Activated T-cell treated with anti-CD3 and anti-CD28 coated beads, Interleukin-2, amount 50 U/mL, for 24 hours (primary cell): Measurements from ENCODE around the gene GOLT1B.

Source experiments
- DNase-seq: peaks from one replicate; pipeline ENCODE4 v3.0.0-alpha.2; 2020
- H3K27ac Mint-ChIP-seq: 2 replicates; pipeline ENCODE4 v1.8.0; 2020; ENCODE audit warnings: mild to moderate bottlenecking, mixed read lengths
- H3K27me3 Mint-ChIP-seq: 2 replicates; pipeline ENCODE4 v1.8.0; 2020; ENCODE audit warnings: mixed read lengths
- H3K36me3 Mint-ChIP-seq: 2 replicates; pipeline ENCODE4 v1.8.0; 2020; ENCODE audit warnings: low read depth, mixed read lengths
- H3K4me1 Mint-ChIP-seq: 2 replicates; pipeline ENCODE4 v1.8.0; 2020; ENCODE audit warnings: low read depth, mixed read lengths
- H3K4me3 Mint-ChIP-seq: 2 replicates; pipeline ENCODE4 v1.8.0; 2020; ENCODE audit warnings: mild to moderate bottlenecking, moderate library complexity, mixed read lengths
- H3K9me3 Mint-ChIP-seq: 2 replicates; pipeline ENCODE4 v1.8.0; 2020; ENCODE audit warnings: mixed read lengths

GOLT1B gene

GRCh38 chr12:21539797-21540196, 38.2 kb downstream of the GOLT1B start:
- Mint-ChIP-seq H3K4me3 (no peak overlapping the region), H3K27me3 (peaks cover 4% of the 10 kb centered on the region), H3K9me3 (no peaks in the 10 kb centered on the region), H3K4me1 (peaks cover 14% of the 10 kb centered on the region), H3K36me3 (no peaks in the 10 kb centered on the region), H3K27ac (no peak overlapping the region)
- DNase-seq: no peak

GRCh38 chr12:21541773-21542172, 40.2 kb downstream of the GOLT1B start:
- H3K4me3 Mint-ChIP-seq: no peak overlapping the region
- peaks cover 17% of the 10 kb centered on the region for H3K4me1 Mint-ChIP-seq
- no peaks in the 10 kb centered on the region for H3K9me3 Mint-ChIP-seq
- no peak overlapping the region for H3K27ac Mint-ChIP-seq
- peaks cover 2% of the 10 kb centered on the region for H3K27me3 Mint-ChIP-seq
- no peak for DNase-seq
- no peaks in the 10 kb centered on the region for H3K36me3 Mint-ChIP-seq

GRCh38 chr12:21542403-21542802, 40.8 kb downstream of the GOLT1B start:
- Mint-ChIP-seq H3K4me3 (no peak overlapping the region), H3K27ac (no peak overlapping the region), H3K9me3 (no peaks in the 10 kb centered on the region), H3K27me3 (peaks cover 2% of the 10 kb centered on the region), H3K4me1 (peaks cover 23% of the 10 kb centered on the region), H3K36me3 (no peaks in the 10 kb centered on the region)
- no peak for DNase-seq

GRCh38 chr12:21543151-21543550, 41.6 kb downstream of the GOLT1B start:
- Mint-ChIP-seq H3K27me3 (peaks cover 2% of the 10 kb centered on the region), H3K9me3 (no peaks in the 10 kb centered on the region), H3K27ac (no peak overlapping the region), H3K4me3 (no peak overlapping the region), H3K4me1 (peaks cover 30% of the 10 kb centered on the region), H3K36me3 (no peaks in the 10 kb centered on the region)
- no peak for DNase-seq

GRCh38 chr12:21545557-21545956, 44.0 kb downstream of the GOLT1B start:
- H3K4me1 Mint-ChIP-seq: peaks cover 19% of the 10 kb centered on the region
- no peaks in the 10 kb centered on the region for H3K36me3 Mint-ChIP-seq
- no peaks in the 10 kb centered on the region for H3K9me3 Mint-ChIP-seq
- H3K27ac Mint-ChIP-seq: no peak overlapping the region
- peaks cover 2% of the 10 kb centered on the region for H3K27me3 Mint-ChIP-seq
- H3K4me3 Mint-ChIP-seq: no peak overlapping the region
- DNase-seq: no peak

- H3K27ac Mint-ChIP-seq: no peak overlapping the region
- H3K4me1 Mint-ChIP-seq: peaks cover 19% of the 10 kb centered on the region
- DNase-seq: no peak
- H3K27me3 Mint-ChIP-seq: peaks cover 2% of the 10 kb centered on the region
- H3K9me3 Mint-ChIP-seq: no peaks in the 10 kb centered on the region
- no peaks in the 10 kb centered on the region for H3K36me3 Mint-ChIP-seq
- H3K4me3 Mint-ChIP-seq: no peak overlapping the region
Observed at GRCh38 chr12:21546716-21547115, 45.1 kb downstream of the GOLT1B start.

- peaks cover 2% of the 10 kb centered on the region for H3K27me3 Mint-ChIP-seq
- H3K4me1 Mint-ChIP-seq: peaks cover 19% of the 10 kb centered on the region
- no peak for DNase-seq
- H3K36me3 Mint-ChIP-seq: no peaks in the 10 kb centered on the region
- H3K27ac Mint-ChIP-seq: peak overlapping the region; percentile 37
- no peaks in the 10 kb centered on the region for H3K9me3 Mint-ChIP-seq
- no peak overlapping the region for H3K4me3 Mint-ChIP-seq
Observed at GRCh38 chr12:21547437-21547836, 45.8 kb downstream of the GOLT1B start.

- Mint-ChIP-seq H3K36me3 (no peaks in the 10 kb centered on the region), H3K9me3 (no peaks in the 10 kb centered on the region), H3K4me3 (no peak overlapping the region), H3K4me1 (peaks cover 14% of the 10 kb centered on the region), H3K27ac (no peak overlapping the region), H3K27me3 (no peaks in the 10 kb centered on the region)
- DNase-seq: no peak
Observed at GRCh38 chr12:21551841-21552465, 50.4 kb downstream of the GOLT1B start.

GRCh38 chr12:21552635-21553328, 51.2 kb downstream of the GOLT1B start:
- no peak overlapping the region for H3K27ac Mint-ChIP-seq
- H3K27me3 Mint-ChIP-seq: no peaks in the 10 kb centered on the region

GRCh38 chr12:21553329-21553675, 51.7 kb downstream of the GOLT1B start:
- Mint-ChIP-seq H3K27me3 (no peaks in the 10 kb centered on the region), H3K9me3 (no peaks in the 10 kb centered on the region), H3K27ac (no peak overlapping the region), H3K4me3 (no peak overlapping the region), H3K36me3 (no peaks in the 10 kb centered on the region), H3K4me1 (peaks cover 4% of the 10 kb centered on the region)
- DNase-seq: no peak

More at GRCh38 chr12:21552635-21553328, 51.2 kb downstream of the GOLT1B start:
- no peak for DNase-seq
- Mint-ChIP-seq H3K36me3 (no peaks in the 10 kb centered on the region), H3K4me1 (peaks cover 7% of the 10 kb centered on the region), H3K4me3 (no peak overlapping the region), H3K9me3 (no peaks in the 10 kb centered on the region)

GRCh38 chr12:21558100-21558679, 56.6 kb downstream of the GOLT1B start:
- no peak overlapping the region for H3K4me3 Mint-ChIP-seq
- no peak overlapping the region for H3K27ac Mint-ChIP-seq
- H3K27me3 Mint-ChIP-seq: no peaks in the 10 kb centered on the region
- no peaks in the 10 kb centered on the region for H3K36me3 Mint-ChIP-seq
- no peaks in the 10 kb centered on the region for H3K9me3 Mint-ChIP-seq
- DNase-seq: no peak
- H3K4me1 Mint-ChIP-seq: peaks cover 19% of the 10 kb centered on the region

- H3K27me3 Mint-ChIP-seq: no peaks in the 10 kb centered on the region
- H3K9me3 Mint-ChIP-seq: no peaks in the 10 kb centered on the region
- peak overlapping the region; percentile 84 for H3K27ac Mint-ChIP-seq
- DNase-seq: no peak
- no peak overlapping the region for H3K4me3 Mint-ChIP-seq
- no peaks in the 10 kb centered on the region for H3K36me3 Mint-ChIP-seq
- peaks cover 19% of the 10 kb centered on the region for H3K4me1 Mint-ChIP-seq
Observed at GRCh38 chr12:21559855-21560569, 58.4 kb downstream of the GOLT1B start.

GRCh38 chr12:21561158-21561557, 59.6 kb downstream of the GOLT1B start:
- H3K36me3 Mint-ChIP-seq: no peaks in the 10 kb centered on the region
- peak overlapping the region; percentile 38 for H3K27ac Mint-ChIP-seq
- H3K4me1 Mint-ChIP-seq: peaks cover 19% of the 10 kb centered on the region
- H3K4me3 Mint-ChIP-seq: no peak overlapping the region
- H3K9me3 Mint-ChIP-seq: no peaks in the 10 kb centered on the region
- no peak for DNase-seq
- no peaks in the 10 kb centered on the region for H3K27me3 Mint-ChIP-seq

GRCh38 chr12:21562859-21563258, 61.3 kb downstream of the GOLT1B start:
- Mint-ChIP-seq H3K4me1 (peaks cover 19% of the 10 kb centered on the region), H3K9me3 (no peaks in the 10 kb centered on the region), H3K4me3 (no peak overlapping the region), H3K27ac (no peak overlapping the region), H3K27me3 (no peaks in the 10 kb centered on the region), H3K36me3 (no peaks in the 10 kb centered on the region)
- DNase-seq: no peak
